GM23338 (cell line): ENCODE data around the gene PLEKHD1.

Experiments
- EZH2 ChIP-seq: fragments of 200-600 bp; sonication (generic); IDR thresholded peaks from one replicate; pipeline ENCODE4 v1.8.0; 2017; ENCODE audit warnings: antibody characterized with exemption, mild to moderate bottlenecking, low read depth; ENCODE audit not compliant: unreplicated experiment
- JUNB ChIP-seq: IDR thresholded peaks from one replicate; pipeline ENCODE4 v1.6.1; 2016; ENCODE audit warnings: antibody characterized with exemption; ENCODE audit not compliant: unreplicated experiment
- TF ChIP-seq, protein P1 (sequence below), 2 experiments: fragments of 200-600 bp in 1 of 2; sonication (generic) in 1 of 2; conservative IDR thresholded peaks; 2 replicates each; pipeline versions ENCODE4 v1.5.1 to v1.6.1; 2016 to 2017; ENCODE audit warnings: antibody characterized with exemption in 2 of 2, low read depth in 2 of 2, mild to moderate bottlenecking in 2 of 2, moderate library complexity in 1 of 2

- TF ChIP-seq, protein P1, sequence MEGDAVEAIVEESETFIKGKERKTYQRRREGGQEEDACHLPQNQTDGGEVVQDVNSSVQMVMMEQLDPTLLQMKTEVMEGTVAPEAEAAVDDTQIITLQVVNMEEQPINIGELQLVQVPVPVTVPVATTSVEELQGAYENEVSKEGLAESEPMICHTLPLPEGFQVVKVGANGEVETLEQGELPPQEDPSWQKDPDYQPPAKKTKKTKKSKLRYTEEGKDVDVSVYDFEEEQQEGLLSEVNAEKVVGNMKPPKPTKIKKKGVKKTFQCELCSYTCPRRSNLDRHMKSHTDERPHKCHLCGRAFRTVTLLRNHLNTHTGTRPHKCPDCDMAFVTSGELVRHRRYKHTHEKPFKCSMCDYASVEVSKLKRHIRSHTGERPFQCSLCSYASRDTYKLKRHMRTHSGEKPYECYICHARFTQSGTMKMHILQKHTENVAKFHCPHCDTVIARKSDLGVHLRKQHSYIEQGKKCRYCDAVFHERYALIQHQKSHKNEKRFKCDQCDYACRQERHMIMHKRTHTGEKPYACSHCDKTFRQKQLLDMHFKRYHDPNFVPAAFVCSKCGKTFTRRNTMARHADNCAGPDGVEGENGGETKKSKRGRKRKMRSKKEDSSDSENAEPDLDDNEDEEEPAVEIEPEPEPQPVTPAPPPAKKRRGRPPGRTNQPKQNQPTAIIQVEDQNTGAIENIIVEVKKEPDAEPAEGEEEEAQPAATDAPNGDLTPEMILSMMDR (conservative IDR thresholded peaks at IDR 0.05; ENCODE audit: low read depth in 2 of 2): no peak
- no peak for TF ChIP-seq JUNB
- TF ChIP-seq EZH2: no peak
Observed at GRCh38 chr14:69499436-69499835, 14.9 kb downstream of the PLEKHD1 start.
